ENCODE measurements around the gene AGBL4.

AGBL4 gene

DNA sequence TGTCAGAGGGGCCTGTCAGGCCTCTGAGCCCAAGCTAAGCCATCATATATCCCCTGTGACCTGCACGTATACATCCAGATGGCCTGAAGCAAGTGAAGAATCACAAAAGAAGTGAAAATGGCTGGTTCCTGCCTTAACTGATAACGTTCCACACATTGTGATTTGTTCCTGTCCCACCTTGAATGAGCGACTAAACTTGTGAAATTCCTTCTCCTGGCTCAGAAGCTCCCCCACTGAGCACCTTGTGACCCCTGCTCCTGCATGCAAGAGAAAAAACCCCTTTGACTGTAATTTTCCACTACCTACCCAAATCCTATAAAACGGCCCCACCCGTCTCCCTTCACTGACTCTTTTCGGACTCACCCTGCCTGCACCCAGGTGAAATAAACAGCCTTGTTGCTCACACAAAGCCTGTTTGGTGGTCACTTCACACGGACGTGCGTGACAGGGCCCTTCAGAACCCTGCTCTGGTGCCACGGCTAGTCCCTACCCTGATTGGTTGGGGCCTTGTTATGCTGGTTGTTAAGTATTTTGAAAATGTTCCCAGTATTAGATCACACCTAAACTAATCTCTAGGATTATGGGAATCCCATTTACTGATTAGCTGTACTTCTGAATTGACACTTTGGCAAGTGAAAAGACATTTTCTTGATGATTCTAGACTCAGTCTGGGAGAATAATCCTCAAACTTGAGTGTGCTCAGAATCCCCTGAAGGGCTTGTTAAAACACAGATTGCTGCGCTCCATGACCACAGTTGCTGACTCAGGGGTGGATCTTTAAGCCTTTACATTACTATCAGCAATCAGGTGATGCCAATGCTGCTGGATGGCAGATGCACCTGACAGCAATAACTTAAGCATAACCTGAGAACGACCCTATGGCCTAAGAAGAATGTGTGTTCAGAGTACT, 1523.0 kb downstream of the AGBL4 start:
- DNase-seq: no peak

DNA sequence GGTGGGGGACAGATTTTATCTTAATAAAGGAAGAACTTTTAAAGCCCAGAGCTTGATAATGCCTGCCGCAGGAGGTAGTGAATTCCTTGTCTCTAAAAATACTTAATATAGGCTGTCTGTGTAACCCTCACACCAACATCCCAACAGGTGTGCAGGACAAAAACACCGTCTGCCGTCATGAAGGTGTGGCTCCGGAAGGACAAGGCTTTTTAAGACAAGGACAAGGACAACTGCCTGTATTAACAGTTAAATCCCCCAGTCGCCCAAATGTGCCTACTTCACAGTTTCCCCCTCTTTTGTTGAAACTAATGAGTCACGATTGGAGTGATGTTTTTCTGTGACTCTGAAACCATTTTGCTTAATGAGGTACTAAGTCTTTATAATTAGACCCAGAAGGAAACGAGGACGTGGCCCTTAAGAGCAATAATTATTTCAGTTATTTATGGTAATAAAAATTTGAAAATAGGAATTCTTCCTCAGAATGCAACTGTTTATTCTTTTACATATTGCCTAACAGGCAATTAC, 1524.5 kb downstream of the AGBL4 start:
- no peak for DNase-seq

DNA sequence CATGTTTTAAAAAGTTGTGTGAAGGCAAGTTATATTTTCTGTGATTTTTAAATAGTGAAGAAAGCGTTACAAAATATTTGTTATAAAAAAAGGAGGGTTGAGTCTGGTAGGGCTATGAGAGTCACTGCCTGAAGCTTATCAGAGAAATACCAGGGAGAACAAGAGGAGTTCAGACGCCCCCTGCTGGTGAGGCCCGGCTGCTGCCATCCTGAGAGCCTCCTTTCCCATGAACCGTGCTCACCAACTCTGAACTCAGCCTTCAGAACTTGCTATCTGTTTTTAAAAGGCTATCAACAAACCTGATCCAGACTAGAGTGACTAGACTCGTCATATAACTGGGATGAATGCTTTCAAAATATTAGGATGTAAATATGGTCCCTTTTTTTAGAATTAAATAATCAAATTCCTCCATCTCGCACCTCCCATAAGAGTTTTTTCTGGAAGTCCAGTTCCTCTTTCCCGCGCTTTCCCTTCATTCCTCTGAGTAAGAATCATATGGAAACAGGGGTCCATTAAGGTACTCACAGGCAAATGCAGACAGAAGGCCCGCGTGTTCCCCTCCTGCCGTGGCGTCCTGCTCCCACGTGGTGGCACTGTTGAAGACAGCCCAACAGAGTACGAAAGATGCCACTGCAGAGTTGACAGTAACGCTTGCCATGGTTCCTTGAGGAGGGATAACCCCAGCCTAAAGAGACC, 1525.5 kb downstream of the AGBL4 start:
- peak; percentile 53 for DNase-seq

DNA sequence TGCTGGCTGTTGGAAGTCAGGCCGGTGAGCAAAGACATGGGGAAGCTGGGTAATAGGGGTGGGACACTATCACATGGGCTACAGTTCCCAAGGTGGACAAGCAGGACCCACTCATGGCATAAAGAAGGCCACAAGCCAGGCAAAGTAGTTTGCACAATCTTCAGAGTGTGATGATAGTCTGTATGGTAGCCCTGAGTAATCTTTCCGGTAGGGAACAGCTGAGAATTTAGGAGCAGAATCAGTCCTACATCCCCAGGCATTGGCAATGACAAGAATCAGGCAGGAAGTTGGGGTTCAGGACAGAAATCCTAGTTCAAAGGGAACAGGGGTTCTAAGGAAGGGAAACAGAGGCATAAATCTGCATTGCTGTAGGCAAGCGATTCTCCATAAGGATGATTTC, 1527.8 kb downstream of the AGBL4 start:
- no peak for DNase-seq

DNA sequence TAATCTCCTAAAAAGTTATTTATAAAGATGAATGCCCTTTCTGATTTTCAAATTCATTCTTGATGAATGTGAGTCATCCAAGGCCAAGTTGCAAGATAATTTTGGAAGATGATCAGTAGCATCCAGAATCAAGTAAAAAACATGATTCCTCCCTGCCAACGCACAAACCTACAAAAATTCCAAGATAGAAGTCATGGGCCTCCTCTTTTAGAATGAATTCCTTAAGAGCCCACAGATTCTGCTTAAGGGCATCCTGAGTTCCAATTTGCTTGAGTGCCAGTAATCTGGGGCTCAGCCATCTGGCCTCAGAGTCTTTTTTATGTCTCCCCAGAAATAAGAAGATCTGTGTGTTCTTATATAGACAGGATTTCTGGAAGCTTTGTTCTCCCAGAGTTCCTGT, 1528.6 kb downstream of the AGBL4 start:
- no peak for DNase-seq

DNA sequence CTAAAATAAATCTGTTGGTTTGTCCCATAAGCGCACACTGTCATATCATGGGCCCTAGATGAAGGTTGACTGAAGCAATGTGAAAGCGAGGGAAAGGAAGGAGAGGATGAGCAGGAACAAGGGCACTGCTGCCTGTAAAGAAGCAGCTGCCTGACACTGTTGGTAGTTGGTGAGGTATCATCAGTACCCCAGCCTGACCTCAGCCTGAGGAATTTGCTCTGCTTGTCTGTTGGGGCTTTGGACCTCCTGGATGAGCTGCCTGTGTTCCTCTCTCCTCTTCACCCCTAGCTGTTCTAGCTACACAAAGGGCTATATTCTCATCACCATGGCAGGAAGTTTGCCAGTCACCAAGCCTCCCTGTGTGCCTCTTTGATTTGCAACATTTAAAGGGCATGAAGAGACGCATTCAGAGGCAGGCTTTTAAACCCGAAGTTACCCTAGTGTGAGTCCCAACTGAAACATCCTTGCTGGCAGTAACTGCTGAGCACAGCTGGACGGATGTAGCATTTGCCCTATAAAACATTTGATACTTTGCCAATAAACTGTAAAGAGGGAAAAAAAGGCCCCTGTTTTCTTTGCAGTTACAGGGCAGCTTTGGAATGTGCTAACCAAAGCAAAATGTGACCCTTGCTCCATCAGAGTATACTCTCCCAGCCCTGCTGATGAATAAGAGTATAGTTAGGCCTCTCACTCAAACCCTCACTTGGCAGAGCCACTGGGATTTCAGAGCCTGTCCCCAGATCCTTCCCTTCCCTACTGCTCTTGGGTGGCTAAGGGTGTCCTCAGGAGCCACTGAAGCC, 1529.6 kb downstream of the AGBL4 start:
- DNase-seq: no peak

DNA sequence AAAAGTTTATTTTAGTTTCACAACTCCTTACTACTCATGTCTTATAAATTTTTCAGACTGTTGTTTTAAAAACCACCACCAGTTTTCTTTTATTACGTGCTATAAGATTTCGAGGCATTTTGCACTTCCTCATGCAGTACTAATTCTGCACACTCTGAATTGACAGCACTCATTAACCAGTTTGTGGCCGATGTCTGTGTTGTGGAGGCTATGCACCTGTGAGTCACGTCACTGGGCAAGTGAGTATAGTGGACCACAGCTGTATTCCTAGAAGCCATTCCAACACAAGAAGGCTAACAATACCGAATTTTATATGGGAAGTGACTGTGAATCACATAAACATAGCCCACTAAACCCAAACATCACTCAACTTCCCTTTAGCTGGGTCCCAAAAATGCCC, 1530.7 kb downstream of the AGBL4 start:
- no peak for DNase-seq

DNA sequence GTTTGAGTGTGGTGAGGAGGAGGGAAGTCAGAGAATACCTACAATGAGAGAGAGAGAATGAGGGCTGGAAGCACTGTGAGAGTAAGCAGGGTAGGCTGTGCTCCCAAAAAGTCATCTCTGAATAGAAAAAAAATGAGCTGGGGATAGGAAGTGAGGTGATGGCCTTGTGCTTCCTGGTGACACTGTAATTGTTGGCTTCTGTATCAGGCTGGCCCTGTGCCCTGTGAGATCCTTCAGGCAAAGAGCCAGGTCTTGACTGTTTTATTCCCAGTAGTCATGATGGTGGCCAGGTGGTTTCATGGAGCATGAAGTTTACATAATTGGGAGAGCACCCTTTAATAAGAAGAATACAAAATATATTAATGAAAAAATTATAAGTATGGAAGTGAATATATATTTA, 1531.4 kb downstream of the AGBL4 start:
- no peak for DNase-seq

DNA sequence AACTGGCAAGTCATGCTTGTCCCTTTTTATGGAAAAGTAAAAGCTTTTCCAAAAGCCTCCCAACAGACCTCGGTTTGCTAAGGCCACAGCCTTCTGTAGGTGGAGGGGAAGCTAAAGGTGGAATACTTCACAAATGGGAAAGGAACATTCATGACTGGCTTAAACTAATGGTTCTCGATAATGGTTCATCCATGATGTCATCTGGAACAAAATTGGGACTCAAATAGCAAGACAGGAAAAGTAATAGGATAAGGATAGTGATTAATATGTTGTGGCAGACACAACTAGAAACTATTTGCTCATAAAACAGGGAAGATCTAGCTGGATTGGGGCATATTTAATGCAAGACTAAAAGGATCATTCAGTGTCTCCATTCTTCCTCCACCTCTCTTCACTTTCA, 1535.0 kb downstream of the AGBL4 start:
- DNase-seq: no peak
